Prostate gland (tissue), 2 donors: ENCODE measurements around the gene FCHO1. TPM values are rescaled to one million over a fixed set of nuclear protein-coding genes. Genes with fewer than 3 reads are reported as not detected.

Source experiments
- DNase-seq: peaks from one replicate; pipeline ENCODE4 v3.0.0-alpha.2; 2019; ENCODE audit warnings: low spot score
- H3K27ac ChIP-seq, 2 donors: fragments of 200-600 bp; sonication (generic); 2 replicates each; pipeline ENCODE4 v1.5.1; 2017 to 2019
- H3K27me3 ChIP-seq: fragments of 200-600 bp; sonication (generic); replicated peaks from 2 replicates; pipeline ENCODE4 v1.5.1; 2019; ENCODE audit not compliant: insufficient read depth
- H3K36me3 ChIP-seq, 2 donors: fragments of 200-600 bp; sonication (generic); 1 replicate in 1 of 2; 2 replicates in 1 of 2; pipeline versions ENCODE4 v1.5.1 to v1.8.1; 2017 to 2019
- H3K4me1 ChIP-seq: fragments of 200-600 bp; sonication (generic); replicated peaks from 2 replicates; pipeline ENCODE4 v1.5.1; 2019
- H3K4me3 ChIP-seq, 2 donors: fragments of 200-600 bp; sonication (generic); 2 replicates each; pipeline ENCODE4 v1.5.1; 2017 to 2019
- H3K9me3 ChIP-seq: fragments of 200-600 bp; sonication (generic); 2 replicates; pipeline ENCODE4 v1.5.1; 2017
- CTCF ChIP-seq, 4 experiments: fragments of 200-600 bp in 2 of 4; fragments of 450-650 bp in 2 of 4; sonication (generic) in 2 of 4; IDR thresholded peaks; 1 replicate in 3 of 4; 2 replicates in 1 of 4; pipeline ENCODE4 v1.5.1; 2016 to 2019; ENCODE audit warnings: antibody characterized with exemption in 4 of 4, mild to moderate bottlenecking in 2 of 4, moderate library complexity in 2 of 4
- POLR2A ChIP-seq: fragments of 450-650 bp; IDR thresholded peaks from one replicate; pipeline ENCODE4 v1.6.1; 2016; ENCODE audit warnings: antibody characterized with exemption, mild to moderate bottlenecking
- POLR2AphosphoS5 ChIP-seq: sonication (generic); formaldehyde crosslinking; IDR thresholded peaks from one replicate; pipeline ENCODE4 v1.6.1; 2017; ENCODE audit warnings: antibody characterized with exemption
- WGBS: methylation state at CpG from one replicate; pipeline ENCODE4 v1.1.5; 2018; 5-methylcytosine and 5-hydroxymethylcytosine counted together
- intact Hi-C: fragments of 100-400 bp; cut with DNase I; formaldehyde crosslinking; loops from one replicate; pipeline ENCODE4 v1.14.2; 2022
- total RNA-seq, 2 donors: library from RNA; depleted of rRNA; stranded (reverse); fragments of >200 nt; gene quantifications; one replicate each; pipeline ENCODE4 v1.1.0, GENCODE V29; 2016

Gene FCHO1
- total RNA-seq, 2 donors from 2014 or later, result 1.3 to 10.7 TPM

DNA sequence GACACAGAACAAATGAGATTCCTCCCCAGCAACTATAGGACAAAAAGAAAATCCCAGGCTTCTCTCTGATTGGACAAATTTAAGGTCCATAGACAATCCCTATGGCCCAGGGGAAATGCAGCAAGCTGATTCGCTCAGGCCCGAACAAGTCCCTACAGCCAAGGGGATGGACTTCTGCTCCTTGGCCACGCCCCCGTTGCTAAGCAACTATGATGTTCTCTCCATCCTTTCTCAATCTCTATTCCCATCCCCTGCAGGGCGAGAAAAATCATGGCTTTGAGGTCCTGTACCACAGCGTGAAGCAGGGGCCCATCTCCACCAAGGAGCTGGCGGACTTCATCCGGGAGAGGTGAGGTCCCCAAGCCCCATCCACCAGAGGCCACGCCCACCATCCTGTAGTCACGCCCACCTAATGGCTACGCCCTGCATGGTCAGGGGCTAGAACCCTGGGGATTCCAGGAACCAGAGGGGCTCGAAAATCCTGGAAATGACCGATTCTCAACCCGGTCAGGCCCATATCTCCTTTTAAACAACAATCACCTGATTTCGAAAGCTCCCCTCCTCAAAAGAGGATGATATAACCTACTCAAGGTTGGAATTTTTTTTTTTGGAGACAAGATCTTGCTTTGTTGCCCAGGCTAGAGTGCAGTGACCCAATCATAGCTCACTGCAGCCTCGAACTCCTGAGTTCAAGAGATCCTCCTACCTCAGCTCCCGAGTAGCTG lies 11.4 kb downstream of the FCHO1 start:
- WGBS, result 65% methylated on average over 17 of the region's 17 CpGs
- intact Hi-C loops, result no loop called here
- Histone ChIP-seq H3K9me3 (no peaks in the 10 kb centered on the region), H3K27me3 (no peaks in the 10 kb centered on the region), H3K4me3 (no peak overlapping the region), H3K27ac (no peak overlapping the region), H3K4me1 (no peaks in the 10 kb centered on the region), H3K36me3 (no peaks in the 10 kb centered on the region)
- no peak for DNase-seq
- TF ChIP-seq POLR2AphosphoS5 (no peak), POLR2A (no peak), CTCF (IDR thresholded peaks at IDR 0.05) (no peak)

DNA sequence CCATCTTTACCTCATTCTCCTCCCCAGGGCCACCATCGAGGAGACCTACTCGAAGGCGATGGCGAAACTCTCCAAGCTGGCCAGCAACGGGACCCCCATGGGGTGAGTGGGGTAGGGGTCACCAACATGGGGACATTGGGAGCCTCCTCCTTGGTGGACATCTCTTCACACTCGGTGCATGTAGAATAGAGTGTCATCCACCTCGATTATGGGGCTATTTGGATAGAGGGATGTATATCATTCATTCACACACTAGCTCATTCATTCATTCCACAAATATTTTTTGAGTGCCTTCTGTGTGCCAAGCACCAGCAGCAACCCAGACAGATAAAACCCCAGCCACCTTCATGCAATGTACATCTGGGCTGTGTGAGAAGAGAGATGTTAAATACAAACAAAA lies 13.1 kb downstream of the FCHO1 start:
- no peak overlapping the region for H3K27ac ChIP-seq
- 94% methylated on average over 7 of the region's 7 CpGs for WGBS
- no peaks in the 10 kb centered on the region for H3K9me3 ChIP-seq
- no peak overlapping the region for H3K4me3 ChIP-seq
- H3K4me1 ChIP-seq, result no peaks in the 10 kb centered on the region
- no peaks in the 10 kb centered on the region for H3K36me3 ChIP-seq
- H3K27me3 ChIP-seq, result no peaks in the 10 kb centered on the region
- intact Hi-C loops, result no loop called here
- TF ChIP-seq POLR2A (no peak), CTCF (IDR thresholded peaks at IDR 0.05) (no peak), POLR2AphosphoS5 (no peak)
- DNase-seq, result no peak

DNA sequence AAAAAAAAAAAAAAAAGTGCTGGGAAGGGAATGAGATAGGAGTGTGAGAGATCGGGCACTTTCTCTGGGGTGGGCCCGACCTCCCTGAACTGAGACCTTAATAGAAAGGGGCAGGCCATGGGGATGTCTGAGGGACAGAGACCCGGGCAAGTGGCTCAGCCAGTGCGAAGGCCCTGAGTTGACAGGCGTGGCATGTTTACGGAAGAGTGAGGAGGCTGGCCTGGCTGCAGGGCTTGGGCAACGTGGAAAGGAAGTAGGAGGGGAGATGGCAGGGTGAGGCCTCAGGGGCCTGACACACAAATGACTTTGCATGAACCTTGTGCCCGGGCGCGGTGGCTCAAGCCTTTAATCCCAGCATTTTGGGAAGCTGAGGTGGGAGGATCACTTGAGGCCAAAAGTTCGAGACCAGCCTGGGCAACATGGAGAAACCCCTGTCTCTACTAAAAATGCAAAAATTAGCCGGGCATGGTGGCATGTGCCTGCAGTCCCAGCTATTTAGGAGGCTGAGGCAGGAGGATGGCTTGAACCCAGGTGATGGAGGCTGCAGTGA lies 13.9 kb downstream of the FCHO1 start:
- Histone ChIP-seq H3K9me3 (no peaks in the 10 kb centered on the region), H3K27ac (no peak overlapping the region), H3K27me3 (no peaks in the 10 kb centered on the region), H3K36me3 (no peaks in the 10 kb centered on the region), H3K4me1 (no peaks in the 10 kb centered on the region), H3K4me3 (no peak overlapping the region)
- no peak for DNase-seq
- no peak for TF ChIP-seq POLR2AphosphoS5
- no peak for TF ChIP-seq CTCF (IDR thresholded peaks at IDR 0.05)
- no peak for TF ChIP-seq POLR2A
- intact Hi-C loops, result no loop called here
- WGBS, result 56% methylated on average over 12 of the region's 12 CpGs

DNA sequence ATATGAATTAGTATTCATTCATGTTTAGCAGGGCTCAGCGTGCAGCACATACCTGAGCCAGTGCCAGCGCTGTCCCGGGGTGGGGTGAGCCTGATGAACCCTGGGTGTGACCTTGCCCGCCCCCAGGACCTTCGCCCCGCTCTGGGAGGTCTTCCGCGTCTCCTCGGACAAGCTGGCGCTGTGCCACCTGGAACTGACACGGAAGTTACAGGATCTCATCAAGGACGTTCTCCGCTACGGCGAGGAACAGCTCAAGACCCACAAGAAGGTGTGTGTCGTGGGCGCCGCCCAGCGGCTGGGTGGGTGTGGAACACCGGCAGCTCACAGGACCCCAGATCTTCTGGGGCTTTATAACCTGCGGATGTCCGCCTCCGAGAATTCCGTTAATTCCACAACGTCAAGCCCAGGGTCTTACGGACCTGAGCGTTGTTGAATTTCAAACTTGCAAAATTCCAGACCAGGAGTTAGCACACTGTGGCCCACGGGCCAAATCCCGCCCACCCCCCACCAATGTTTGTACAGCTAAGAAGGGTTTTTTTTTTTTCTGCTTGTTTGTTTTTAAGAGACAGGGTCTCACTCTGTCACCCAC lies 15.4 kb downstream of the FCHO1 start:
- DNase-seq, result peak; percentile 53
- no peaks in the 10 kb centered on the region for H3K4me1 ChIP-seq
- WGBS, result 7% methylated on average over 29 of the region's 29 CpGs
- no peaks in the 10 kb centered on the region for H3K27me3 ChIP-seq
- no peak overlapping the region for H3K27ac ChIP-seq
- TF ChIP-seq POLR2A (no peak), CTCF (IDR thresholded peaks at IDR 0.05) (peak in 3 of 4 experiments; percentile 57 to 82 (median 72))
- H3K9me3 ChIP-seq, result no peaks in the 10 kb centered on the region
- H3K4me3 ChIP-seq, result no peak overlapping the region
- no peaks in the 10 kb centered on the region for H3K36me3 ChIP-seq
- intact Hi-C loops, result no loop called here

DNA sequence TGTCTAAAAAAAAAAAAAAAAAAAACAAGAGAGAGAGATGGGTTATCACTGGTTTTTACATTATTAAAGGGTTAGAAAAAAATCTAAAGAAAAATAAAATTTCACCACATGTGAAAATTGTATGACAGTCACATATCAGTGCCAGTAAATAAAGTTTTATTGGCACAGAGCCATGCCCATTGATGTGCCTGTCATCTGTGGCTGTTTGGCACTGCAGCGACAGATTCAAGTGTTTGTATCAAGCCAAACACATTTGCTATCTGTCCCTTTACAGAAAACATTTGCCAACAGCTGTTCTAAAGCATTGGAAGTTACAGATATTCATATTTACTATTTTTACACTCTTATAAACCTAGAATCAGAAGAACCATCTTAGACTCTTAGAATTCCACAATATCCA lies 16.3 kb downstream of the FCHO1 start:
- H3K9me3 ChIP-seq, result no peaks in the 10 kb centered on the region
- no peaks in the 10 kb centered on the region for H3K4me1 ChIP-seq
- TF ChIP-seq POLR2A, result no peak
- TF ChIP-seq CTCF (IDR thresholded peaks at IDR 0.05), result no peak
- 55% methylated on average over 1 of the region's 1 CpG for WGBS
- H3K4me3 ChIP-seq, result no peak overlapping the region
- H3K27me3 ChIP-seq, result no peaks in the 10 kb centered on the region
- intact Hi-C loops, result no loop called here
- H3K36me3 ChIP-seq, result no peaks in the 10 kb centered on the region
- DNase-seq, result no peak
- no peak overlapping the region for H3K27ac ChIP-seq
